ENCODE measurements around the gene CCDC85B. TPM values are rescaled to one million over a fixed set of nuclear protein-coding genes. Genes with fewer than 3 reads are reported as not detected.
A peak's percentile ranks its signal among the peaks of the same experiment; 100 is the strongest.

CCDC85B gene
- total and polyA plus RNA-seq, 2 of the 13 experiments (the other 11 are each of a cell fraction or from before 2014, with no cell fraction given), result 8.2 to 19.5 TPM

DNA sequence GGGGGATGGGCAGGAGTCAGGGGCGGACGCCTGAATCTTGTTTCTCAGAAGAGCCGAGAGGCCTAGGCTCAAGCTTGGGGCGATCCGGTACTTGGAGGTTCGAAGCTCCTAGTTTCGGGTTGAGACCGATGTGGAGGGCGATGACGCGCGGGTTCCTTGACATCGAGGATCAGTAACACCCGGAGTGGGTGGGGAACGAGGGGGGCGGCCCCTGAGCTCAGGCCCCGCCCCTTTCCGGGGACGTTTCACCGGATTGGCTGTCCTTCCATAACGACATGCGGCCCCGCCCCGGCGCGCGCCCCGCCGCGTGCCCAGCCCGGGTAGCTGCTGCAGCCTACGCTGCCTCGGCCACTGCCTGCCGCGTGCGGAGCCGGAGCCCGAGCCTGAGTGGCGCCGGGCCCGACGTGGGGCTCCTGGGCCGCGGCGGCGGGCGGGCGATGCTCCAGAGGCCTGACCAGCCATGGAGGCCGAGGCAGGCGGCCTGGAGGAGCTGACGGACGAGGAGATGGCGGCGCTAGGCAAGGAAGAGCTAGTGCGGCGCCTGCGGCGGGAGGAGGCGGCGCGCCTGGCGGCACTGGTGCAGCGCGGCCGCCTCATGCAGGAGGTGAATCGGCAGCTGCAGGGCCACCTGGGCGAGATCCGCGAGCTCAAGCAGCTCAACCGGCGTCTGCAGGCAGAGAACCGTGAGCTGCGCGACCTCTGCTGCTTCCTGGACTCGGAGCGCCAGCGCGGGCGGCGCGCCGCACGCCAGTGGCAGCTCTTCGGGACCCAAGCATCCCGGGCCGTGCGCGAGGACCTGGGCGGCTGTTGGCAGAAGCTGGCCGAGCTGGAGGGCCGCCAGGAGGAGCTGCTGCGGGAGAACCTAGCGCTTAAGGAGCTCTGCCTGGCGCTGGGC, at the start of gene CCDC85B (continued):
- TF ChIP-seq ZNF253 (CRISPR knock-in tag; IDR thresholded peaks at IDR 0.05; ENCODE audit: borderline replicate concordance) (no peak), CENPT (CRISPR knock-in tag; IDR thresholded peaks at IDR 0.05; ENCODE audit: low read depth) (no peak; the same call in 1 of the 2 replicates), ZNF75D (CRISPR knock-in tag; IDR thresholded peaks at IDR 0.05; ENCODE audit: borderline replicate concordance) (no peak), CENPX (CRISPR knock-in tag; IDR thresholded peaks at IDR 0.05) (no peak), FOSL2 (CRISPR knock-in tag; IDR thresholded peaks at IDR 0.05) (no peak), XBP1 (CRISPR knock-in tag; IDR thresholded peaks at IDR 0.05) (no peak), ZNF563 (CRISPR knock-in tag; IDR thresholded peaks at IDR 0.05) (peak; percentile 96), KMT2B (CRISPR knock-in tag; IDR thresholded peaks at IDR 0.05) (no peak), ZFP1 (CRISPR knock-in tag; IDR thresholded peaks at IDR 0.05) (no peak), RFXAP (CRISPR knock-in tag; IDR thresholded peaks at IDR 0.05; ENCODE audit: borderline replicate concordance) (peak; percentile 82), ZFY (CRISPR knock-in tag; IDR thresholded peaks at IDR 0.05) (peak; percentile 93), ZNF550 (CRISPR knock-in tag; IDR thresholded peaks at IDR 0.05; ENCODE audit: borderline replicate concordance) (no peak), ARNT (IDR thresholded peaks at IDR 0.05) (no peak), SCMH1 (CRISPR knock-in tag; IDR thresholded peaks at IDR 0.05; ENCODE audit: borderline replicate concordance) (no peak), MTA3 (CRISPR knock-in tag; IDR thresholded peaks at IDR 0.05) (no peak), RNF2 (conservative IDR thresholded peaks at IDR 0.05; ENCODE audit: low read depth) (peak; percentile 96), MLLT10 (CRISPR knock-in tag; IDR thresholded peaks at IDR 0.05) (no peak)
- TF ChIP-seq, protein P1, sequence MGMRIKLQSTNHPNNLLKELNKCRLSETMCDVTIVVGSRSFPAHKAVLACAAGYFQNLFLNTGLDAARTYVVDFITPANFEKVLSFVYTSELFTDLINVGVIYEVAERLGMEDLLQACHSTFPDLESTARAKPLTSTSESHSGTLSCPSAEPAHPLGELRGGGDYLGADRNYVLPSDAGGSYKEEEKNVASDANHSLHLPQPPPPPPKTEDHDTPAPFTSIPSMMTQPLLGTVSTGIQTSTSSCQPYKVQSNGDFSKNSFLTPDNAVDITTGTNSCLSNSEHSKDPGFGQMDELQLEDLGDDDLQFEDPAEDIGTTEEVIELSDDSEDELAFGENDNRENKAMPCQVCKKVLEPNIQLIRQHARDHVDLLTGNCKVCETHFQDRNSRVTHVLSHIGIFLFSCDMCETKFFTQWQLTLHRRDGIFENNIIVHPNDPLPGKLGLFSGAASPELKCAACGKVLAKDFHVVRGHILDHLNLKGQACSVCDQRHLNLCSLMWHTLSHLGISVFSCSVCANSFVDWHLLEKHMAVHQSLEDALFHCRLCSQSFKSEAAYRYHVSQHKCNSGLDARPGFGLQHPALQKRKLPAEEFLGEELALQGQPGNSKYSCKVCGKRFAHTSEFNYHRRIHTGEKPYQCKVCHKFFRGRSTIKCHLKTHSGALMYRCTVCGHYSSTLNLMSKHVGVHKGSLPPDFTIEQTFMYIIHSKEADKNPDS (CRISPR knock-in tag; IDR thresholded peaks at IDR 0.05), result no peak
- TF ChIP-seq, protein P2, sequence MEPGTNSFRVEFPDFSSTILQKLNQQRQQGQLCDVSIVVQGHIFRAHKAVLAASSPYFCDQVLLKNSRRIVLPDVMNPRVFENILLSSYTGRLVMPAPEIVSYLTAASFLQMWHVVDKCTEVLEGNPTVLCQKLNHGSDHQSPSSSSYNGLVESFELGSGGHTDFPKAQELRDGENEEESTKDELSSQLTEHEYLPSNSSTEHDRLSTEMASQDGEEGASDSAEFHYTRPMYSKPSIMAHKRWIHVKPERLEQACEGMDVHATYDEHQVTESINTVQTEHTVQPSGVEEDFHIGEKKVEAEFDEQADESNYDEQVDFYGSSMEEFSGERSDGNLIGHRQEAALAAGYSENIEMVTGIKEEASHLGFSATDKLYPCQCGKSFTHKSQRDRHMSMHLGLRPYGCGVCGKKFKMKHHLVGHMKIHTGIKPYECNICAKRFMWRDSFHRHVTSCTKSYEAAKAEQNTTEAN (CRISPR knock-in tag; conservative IDR thresholded peaks at IDR 0.05), result peak; percentile 75; the same call in 1 of the 2 replicates
- TF ChIP-seq, protein P3, sequence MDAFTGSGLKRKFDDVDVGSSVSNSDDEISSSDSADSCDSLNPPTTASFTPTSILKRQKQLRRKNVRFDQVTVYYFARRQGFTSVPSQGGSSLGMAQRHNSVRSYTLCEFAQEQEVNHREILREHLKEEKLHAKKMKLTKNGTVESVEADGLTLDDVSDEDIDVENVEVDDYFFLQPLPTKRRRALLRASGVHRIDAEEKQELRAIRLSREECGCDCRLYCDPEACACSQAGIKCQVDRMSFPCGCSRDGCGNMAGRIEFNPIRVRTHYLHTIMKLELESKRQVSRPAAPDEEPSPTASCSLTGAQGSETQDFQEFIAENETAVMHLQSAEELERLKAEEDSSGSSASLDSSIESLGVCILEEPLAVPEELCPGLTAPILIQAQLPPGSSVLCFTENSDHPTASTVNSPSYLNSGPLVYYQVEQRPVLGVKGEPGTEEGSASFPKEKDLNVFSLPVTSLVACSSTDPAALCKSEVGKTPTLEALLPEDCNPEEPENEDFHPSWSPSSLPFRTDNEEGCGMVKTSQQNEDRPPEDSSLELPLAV (CRISPR knock-in tag; conservative IDR thresholded peaks at IDR 0.05; ENCODE audit: low read depth), result no peak
- TF ChIP-seq, protein P4, sequence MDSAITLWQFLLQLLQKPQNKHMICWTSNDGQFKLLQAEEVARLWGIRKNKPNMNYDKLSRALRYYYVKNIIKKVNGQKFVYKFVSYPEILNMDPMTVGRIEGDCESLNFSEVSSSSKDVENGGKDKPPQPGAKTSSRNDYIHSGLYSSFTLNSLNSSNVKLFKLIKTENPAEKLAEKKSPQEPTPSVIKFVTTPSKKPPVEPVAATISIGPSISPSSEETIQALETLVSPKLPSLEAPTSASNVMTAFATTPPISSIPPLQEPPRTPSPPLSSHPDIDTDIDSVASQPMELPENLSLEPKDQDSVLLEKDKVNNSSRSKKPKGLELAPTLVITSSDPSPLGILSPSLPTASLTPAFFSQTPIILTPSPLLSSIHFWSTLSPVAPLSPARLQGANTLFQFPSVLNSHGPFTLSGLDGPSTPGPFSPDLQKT (CRISPR knock-in tag; IDR thresholded peaks at IDR 0.05; ENCODE audit: borderline replicate concordance), result no peak

All from HepG2 (cell line).